GM12878 (cell line): ENCODE data around the gene KLB. TPM values are rescaled to one million over a fixed set of nuclear protein-coding genes. Genes with fewer than 3 reads are reported as not detected.

ENCODE experiments used
- ATAC-seq: fragments of 200-7000 bp; cut with Tn5 transposase; 3 replicates; pipeline ENCODE4 v1.9.1; 2020; ENCODE audit warnings: mild to moderate bottlenecking, moderate library complexity
- BruUV-seq: library from RNA; stranded (reverse); fragments of 400-500 nt; replicated peaks from 2 replicates; lab custom pipeline; 2021; lab: Mats Ljungman, UMichigan
- CTCF ChIA-PET: fragments of 300-600 bp; sonication (Branson Sonifier 250); formaldehyde crosslinking; extraction: SDS; loops from one replicate; lab custom pipeline; 2021; ENCODE audit warnings: inconsistent platforms; lab: Yijun Ruan, JAX
- POLR2A ChIA-PET: fragments of 350-600 bp; formaldehyde crosslinking; extraction: SDS; loops from one replicate; lab custom pipeline; 2021; ENCODE audit warnings: inconsistent platforms; lab: Charles Lee
- RAD21 ChIA-PET: fragments of 300-600 bp; sonication (Branson Sonifier 250); formaldehyde crosslinking; loops from one replicate; lab custom pipeline; 2023; ENCODE audit warnings: antibody characterized with exemption; ENCODE audit not compliant: unreplicated experiment; lab: Charles Lee
- SMC1A ChIA-PET: fragments of 300-600 bp; sonication (Branson Sonifier 250); formaldehyde crosslinking; loops from one replicate; lab custom pipeline; 2023; ENCODE audit not compliant: unreplicated experiment, uncharacterized antibody; lab: Charles Lee
- DNase-seq: peaks from one replicate; pipeline ENCODE4 v3.0.0-alpha.2; 2011; ENCODE audit warnings: low read depth, low spot score
- FAIRE-seq: peaks from 3 replicates; lab custom pipeline; 2011; peaks lifted over from hg19 to GRCh38; lab: Jason Lieb, UNC
- H2AFZ ChIP-seq: 2 replicates; pipeline ENCODE4 v1.6.0; 2011; ENCODE audit warnings: low read depth, low read length, control low read depth; ENCODE audit not compliant: control insufficient read depth
- H3K27ac ChIP-seq: 2 replicates; pipeline ENCODE4 v1.5.1; 2011; ENCODE audit warnings: control low read depth; ENCODE audit not compliant: control insufficient read depth, insufficient read depth
- H3K27me3 ChIP-seq, 2 experiments: replicated peaks in 1 of 2; 2 replicates each; pipeline versions ENCODE4 v1.6.0 to v1.6.1; 2011; ENCODE audit warnings: low read length in 1 of 2; ENCODE audit not compliant: control insufficient read depth in 2 of 2, insufficient read depth in 2 of 2
- H3K36me3 ChIP-seq, 2 experiments: 2 replicates each; pipeline ENCODE4 v1.5.1; 2011; ENCODE audit warnings: low read length in 1 of 2; ENCODE audit not compliant: control insufficient read depth in 2 of 2, insufficient read depth in 2 of 2
- H3K4me1 ChIP-seq: 2 replicates; pipeline ENCODE4 v1.6.1; 2011; ENCODE audit warnings: mild to moderate bottlenecking, low read length, moderate library complexity, mixed read lengths; ENCODE audit not compliant: control insufficient read depth, insufficient read depth
- H3K4me2 ChIP-seq: 2 replicates; pipeline ENCODE4 v1.6.0; 2011; ENCODE audit warnings: control low read depth; ENCODE audit not compliant: control insufficient read depth, insufficient read depth
- H3K4me3 ChIP-seq: fragments of 200-600 bp; sonication (generic); 2 replicates; pipeline ENCODE4 v1.5.1; 2016
- H3K79me2 ChIP-seq: 2 replicates; pipeline ENCODE4 v1.6.0; 2011; ENCODE audit warnings: low read length; ENCODE audit not compliant: control insufficient read depth, insufficient read depth
- H3K9ac ChIP-seq: 2 replicates; pipeline ENCODE4 v1.8.0; 2011; ENCODE audit warnings: low read length, control low read depth, mixed read lengths; ENCODE audit not compliant: control insufficient read depth, insufficient read depth
- H3K9me3 ChIP-seq: replicated peaks from 3 replicates; pipeline ENCODE4 v1.5.1; 2011; ENCODE audit warnings: mild to moderate bottlenecking, low read length; ENCODE audit not compliant: control insufficient read depth, insufficient read depth
- H4K20me1 ChIP-seq: 2 replicates; pipeline ENCODE4 v1.6.0; 2011; ENCODE audit not compliant: control insufficient read depth, insufficient read depth
- E4F1 ChIP-seq: fragments of 450-650 bp; IDR thresholded peaks from 2 replicates; pipeline ENCODE4 v1.6.1; 2018; ENCODE audit warnings: borderline replicate concordance, mild to moderate bottlenecking; ENCODE audit not compliant: partially characterized antibody
- IRF3 ChIP-seq: fragments of 450-650 bp; IDR thresholded peaks from 2 replicates; pipeline ENCODE4 v1.6.1; 2014; ENCODE audit warnings: mild to moderate bottlenecking
- POU2F2 ChIP-seq: IDR thresholded peaks from 3 replicates; pipeline ENCODE4 v1.6.1; 2011; ENCODE audit warnings: low read depth, mild to moderate bottlenecking, low read length, borderline replicate concordance
- ZBTB4 ChIP-seq: fragments of 450-650 bp; formaldehyde crosslinking; IDR thresholded peaks from 2 replicates; pipeline ENCODE4 v1.4.0; 2022; ENCODE audit warnings: mild to moderate bottlenecking, moderate library complexity
- ZNF384 ChIP-seq: IDR thresholded peaks from 2 replicates; pipeline ENCODE4 v1.6.1; 2012; ENCODE audit warnings: low read depth, mild to moderate bottlenecking, low read length, improper control_type of control experiment, borderline replicate concordance
- WGBS: methylation state at CpG from one replicate; pipeline ENCODE4 v1.1.6; 2016; ENCODE audit warnings: low lambda C conversion rate; ENCODE audit not compliant: insufficient replicate concordance, insufficient coverage; ENCODE audit errors: missing lambda C conversion rate; 5-methylcytosine and 5-hydroxymethylcytosine counted together
- in situ Hi-C: fragments of 300-500 bp; cut with MboI; formaldehyde crosslinking; loops from 9 replicates; pipeline ENCODE4 v1.14.3; 2018; ENCODE audit warnings: mixed read lengths
- intact Hi-C: fragments of 100-400 bp; cut with micrococcal nuclease; formaldehyde crosslinking; loops from one replicate; pipeline ENCODE4 v1.14.2; 2022; ENCODE audit not compliant: unreplicated experiment
- polyA plus RNA-seq, 11 experiments: library from polyadenylated mRNA; depleted of rRNA in 4 of 11; unstranded in 6 of 11; stranded (reverse) in 5 of 11; fragments of >200 nt; fragmentation: Nextera tagmentation in 4 of 11; fragmentation: Illumina TruSeq in 1 of 11; extraction: Ambion mirVana in 4 of 11; extraction: Trizol in 1 of 11; gene quantifications; 1 replicate in 1 of 11; 2 replicates in 10 of 11; pipeline versions ENCODE4 v1.2.1 to v1.2.3, GENCODE V29; 2011 to 2016; ENCODE audit warnings: inconsistent platforms in 2 of 11, missing spikeins in 2 of 11, low read depth in 1 of 11
- total RNA-seq, 4 experiments: library from RNA; depleted of rRNA in 3 of 4; stranded (reverse); fragments of >200 nt in 3 of 4; fragmentation: Illumina TruSeq in 1 of 4; extraction: Trizol in 1 of 4; gene quantifications; 2 replicates each; pipeline versions ENCODE4 v1.2.1 to v1.2.3, GENCODE V29; 2013 to 2021

Gene KLB
- total and polyA plus RNA-seq, 10 of the 15 experiments (the other 5 are each of a cell fraction or from before 2014, with no cell fraction given): under 0.01 to 0.13 (median 0.04) TPM; not detected in 1

GRCh38 chr4:39362827-39363226 is 43.9 kb upstream of the KLB start (continued):
- TF ChIP-seq ZBTB4: no peak

GRCh38 chr4:39363773-39364393 is 42.8 kb upstream of the KLB start:
- H3K4me3 ChIP-seq: peak overlapping the region; percentile 54
- DNase-seq (no peak), FAIRE-seq (no peak), ATAC-seq (peak; percentile 54)
- H3K79me2 ChIP-seq: peaks cover 53% of the 10 kb centered on the region
- no peaks in the 10 kb centered on the region for H3K27me3 ChIP-seq
- H3K36me3 ChIP-seq: no peaks in the 10 kb centered on the region; a peak in 1 of 4 replicates
- SMC1A ChIA-PET: interaction anchor here (0.5 to 5.6 kb wide), 6 partner anchors 9 to 96 kb away, joined by 3 to 51 read pairs (median 4); partner anchors contain the start of gene RPL9
- POLR2A ChIA-PET: interaction anchor here (0.6 to 4.4 kb wide), 6 partner anchors 9 to 1257 kb away, joined by 3 to 27 read pairs (median 4); partner anchors contain the start of genes LIAS and RPL9
- peak overlapping the region; percentile 51 for H3K4me2 ChIP-seq
- no peaks in the 10 kb centered on the region for H4K20me1 ChIP-seq
- peaks cover 9% of the 10 kb centered on the region for H3K4me1 ChIP-seq
- TF ChIP-seq ZNF384 (peak; percentile 70), E4F1 (no peak), IRF3 (no peak), POU2F2 (peak; percentile 67; the same call in 2 of the 3 replicates)
- in situ Hi-C loops (loop anchor here (25.0 kb wide), 1 partner anchor 1823 kb away; no protein-coding TSS in a partner anchor), intact Hi-C loops (no loop called here)
- H3K9me3 ChIP-seq: no peaks in the 10 kb centered on the region
- no peak overlapping the region for H3K9ac ChIP-seq
- 65% methylated on average over 4 of the region's 4 CpGs for WGBS
- BruUV-seq: no TSS peak
- H2AFZ ChIP-seq: no peak overlapping the region
- CTCF ChIA-PET: interaction anchor here (1.1 to 1.6 kb wide), 3 partner anchors 8 to 85 kb away, joined by 3 to 5 read pairs (median 5); no protein-coding TSS in a partner anchor
- RAD21 ChIA-PET: interaction anchor here (0.8 to 3.8 kb wide), 7 partner anchors 9 to 1095 kb away, joined by 3 to 18 read pairs (median 4); partner anchors contain the start of gene WDR19
- no peak overlapping the region for H3K27ac ChIP-seq
